Neural cell (in vitro differentiated cells): ENCODE data around the gene MRPL21. TPM values are rescaled to one million over a fixed set of nuclear protein-coding genes. Genes with fewer than 3 reads are reported as not detected.

Source experiments
- H2AFZ ChIP-seq: fragments of 200-600, 300-800 bp; sonication (generic), shearing (Covaris generic); 2 replicates; pipeline ENCODE4 v1.6.0; 2014; ENCODE audit warnings: low read depth, mild to moderate bottlenecking, antibody characterized with exemption, low read length, moderate library complexity
- H3F3A ChIP-seq: fragments of 200-600 bp; shearing (Covaris generic); 2 replicates; pipeline ENCODE4 v1.6.1; 2016; ENCODE audit warnings: mild to moderate bottlenecking, moderate library complexity, mixed read lengths, antibody characterized with exemption, low read length; ENCODE audit not compliant: insufficient read depth, poor library complexity, severe bottlenecking
- H3K27ac ChIP-seq: fragments of 200-600, 300-800 bp; sonication (generic), shearing (Covaris generic); 2 replicates; pipeline ENCODE4 v1.5.1; 2014; ENCODE audit warnings: mild to moderate bottlenecking, low read length, moderate library complexity
- H3K27me3 ChIP-seq: fragments of 300-800, 200-600 bp; sonication (generic), shearing (Covaris generic); 2 replicates; pipeline ENCODE4 v1.6.0; 2014; ENCODE audit warnings: mild to moderate bottlenecking, low read depth, low read length, moderate library complexity; ENCODE audit not compliant: insufficient read depth
- H3K36me3 ChIP-seq: fragments of 300-800, 200-600 bp; sonication (generic), shearing (Covaris generic); 2 replicates; pipeline ENCODE4 v1.5.1; 2014; ENCODE audit warnings: mild to moderate bottlenecking, antibody characterized with exemption, low read length, moderate library complexity; ENCODE audit not compliant: insufficient read depth
- H3K4me2 ChIP-seq: fragments of 300-800, 200-600 bp; sonication (generic), shearing (Covaris generic); 2 replicates; pipeline ENCODE4 v1.6.0; 2014; ENCODE audit warnings: mild to moderate bottlenecking, low read length
- H3K4me3 ChIP-seq: fragments of 300-800, 200-600 bp; sonication (generic), shearing (Covaris generic); 2 replicates; pipeline ENCODE4 v1.5.1; 2014; ENCODE audit warnings: mild to moderate bottlenecking, low read length, moderate library complexity
- H3K79me2 ChIP-seq: fragments of 200-600 bp; shearing (Covaris generic); replicated peaks from 2 replicates; pipeline ENCODE4 v1.6.0; 2014; ENCODE audit warnings: mild to moderate bottlenecking, low read length, moderate library complexity; ENCODE audit not compliant: insufficient read depth
- H3K9ac ChIP-seq: fragments of 300-800, 200-600 bp; sonication (generic), shearing (Covaris generic); 2 replicates; pipeline ENCODE4 v1.6.1; 2016; ENCODE audit warnings: mild to moderate bottlenecking, low read length, mixed read lengths
- H3K9me2 ChIP-seq: fragments of 200-600 bp; shearing (Covaris generic); 2 replicates; pipeline ENCODE4 v1.6.1; 2016; ENCODE audit warnings: mild to moderate bottlenecking, low read length, mixed read lengths; ENCODE audit not compliant: insufficient read depth
- H3K9me3 ChIP-seq: fragments of 200-600, 300-800 bp; sonication (generic), shearing (Covaris generic); 2 replicates; pipeline ENCODE4 v1.6.1; 2016; ENCODE audit warnings: mild to moderate bottlenecking, mixed run types, low read length, moderate library complexity, mixed read lengths
- H4K20me1 ChIP-seq: fragments of 200-600 bp; shearing (Covaris generic); 2 replicates; pipeline ENCODE4 v1.6.1; 2016; ENCODE audit warnings: mild to moderate bottlenecking, mixed run types; ENCODE audit not compliant: insufficient read depth
- CTCF ChIP-seq: fragments of 450-650 bp; IDR thresholded peaks from 2 replicates; pipeline ENCODE4 v1.5.1; 2014; ENCODE audit warnings: antibody characterized with exemption, mild to moderate bottlenecking, moderate library complexity; ENCODE audit not compliant: poor library complexity, severe bottlenecking
- EP300 ChIP-seq: fragments of 450-650 bp; conservative IDR thresholded peaks from 2 replicates; pipeline ENCODE4 v1.6.1; 2014; ENCODE audit warnings: antibody characterized with exemption, mild to moderate bottlenecking, moderate library complexity; ENCODE audit not compliant: poor library complexity, severe bottlenecking
- EZH2 ChIP-seq: fragments of 200-600, 300-800 bp; shearing (Covaris generic), sonication (generic); IDR thresholded peaks from 2 replicates; pipeline ENCODE4 v1.6.1; 2014; ENCODE audit warnings: antibody characterized with exemption, low read length, borderline replicate concordance, mild to moderate bottlenecking; ENCODE audit not compliant: insufficient read depth, poor library complexity, severe bottlenecking
- MXI1 ChIP-seq: fragments of 450-650 bp; conservative IDR thresholded peaks from 2 replicates; pipeline ENCODE4 v1.6.1; 2014; ENCODE audit warnings: antibody characterized with exemption, mild to moderate bottlenecking; ENCODE audit not compliant: poor library complexity, severe bottlenecking
- POLR2AphosphoS5 ChIP-seq: IDR thresholded peaks from 2 replicates; pipeline ENCODE4 v1.6.1; 2012
- RAD21 ChIP-seq: fragments of 450-650 bp; conservative IDR thresholded peaks from 2 replicates; pipeline ENCODE4 v1.6.1; 2014; ENCODE audit warnings: antibody characterized with exemption, mild to moderate bottlenecking, moderate library complexity
- SMC3 ChIP-seq: fragments of 450-650 bp; conservative IDR thresholded peaks from 2 replicates; pipeline ENCODE4 v1.6.1; 2014; ENCODE audit warnings: antibody characterized with exemption, mild to moderate bottlenecking, moderate library complexity; ENCODE audit not compliant: poor library complexity
- TAF1 ChIP-seq: IDR thresholded peaks from 2 replicates; pipeline ENCODE4 v1.6.1; 2012; ENCODE audit warnings: low read depth
- polyA plus RNA-seq: library from polyadenylated mRNA; depleted of rRNA; stranded (reverse); fragments of >200 nt; gene quantifications from 2 replicates; pipeline ENCODE4 v1.2.3, GENCODE V29; 2014
- TF ChIP-seq, protein P1 (sequence below): IDR thresholded peaks from 2 replicates; pipeline ENCODE4 v1.6.1; 2012; ENCODE audit warnings: borderline replicate concordance

MRPL21 gene
- polyA plus RNA-seq, 1 donor from 2014 or later: 139 TPM

GRCh38 chr11:68927280-68928135, 23.9 kb upstream of the MRPL21 start:
- TF ChIP-seq EP300 (no peak), EZH2 (no peak), CTCF (no peak), SMC3 (no peak), TAF1 (no peak), MXI1 (no peak), POLR2AphosphoS5 (no peak), RAD21 (no peak)
- TF ChIP-seq, protein P1, sequence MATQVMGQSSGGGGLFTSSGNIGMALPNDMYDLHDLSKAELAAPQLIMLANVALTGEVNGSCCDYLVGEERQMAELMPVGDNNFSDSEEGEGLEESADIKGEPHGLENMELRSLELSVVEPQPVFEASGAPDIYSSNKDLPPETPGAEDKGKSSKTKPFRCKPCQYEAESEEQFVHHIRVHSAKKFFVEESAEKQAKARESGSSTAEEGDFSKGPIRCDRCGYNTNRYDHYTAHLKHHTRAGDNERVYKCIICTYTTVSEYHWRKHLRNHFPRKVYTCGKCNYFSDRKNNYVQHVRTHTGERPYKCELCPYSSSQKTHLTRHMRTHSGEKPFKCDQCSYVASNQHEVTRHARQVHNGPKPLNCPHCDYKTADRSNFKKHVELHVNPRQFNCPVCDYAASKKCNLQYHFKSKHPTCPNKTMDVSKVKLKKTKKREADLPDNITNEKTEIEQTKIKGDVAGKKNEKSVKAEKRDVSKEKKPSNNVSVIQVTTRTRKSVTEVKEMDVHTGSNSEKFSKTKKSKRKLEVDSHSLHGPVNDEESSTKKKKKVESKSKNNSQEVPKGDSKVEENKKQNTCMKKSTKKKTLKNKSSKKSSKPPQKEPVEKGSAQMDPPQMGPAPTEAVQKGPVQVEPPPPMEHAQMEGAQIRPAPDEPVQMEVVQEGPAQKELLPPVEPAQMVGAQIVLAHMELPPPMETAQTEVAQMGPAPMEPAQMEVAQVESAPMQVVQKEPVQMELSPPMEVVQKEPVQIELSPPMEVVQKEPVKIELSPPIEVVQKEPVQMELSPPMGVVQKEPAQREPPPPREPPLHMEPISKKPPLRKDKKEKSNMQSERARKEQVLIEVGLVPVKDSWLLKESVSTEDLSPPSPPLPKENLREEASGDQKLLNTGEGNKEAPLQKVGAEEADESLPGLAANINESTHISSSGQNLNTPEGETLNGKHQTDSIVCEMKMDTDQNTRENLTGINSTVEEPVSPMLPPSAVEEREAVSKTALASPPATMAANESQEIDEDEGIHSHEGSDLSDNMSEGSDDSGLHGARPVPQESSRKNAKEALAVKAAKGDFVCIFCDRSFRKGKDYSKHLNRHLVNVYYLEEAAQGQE: no peak
- Histone ChIP-seq H2AFZ (no peak overlapping the region), H3K9me2 (no peaks in the 10 kb centered on the region), H3F3A (no peaks in the 10 kb centered on the region), H3K27ac (no peak overlapping the region), H4K20me1 (no peaks in the 10 kb centered on the region), H3K9me3 (no peaks in the 10 kb centered on the region), H3K27me3 (no peaks in the 10 kb centered on the region), H3K36me3 (peaks cover 8% of the 10 kb centered on the region), H3K4me2 (no peak overlapping the region), H3K9ac (no peak overlapping the region), H3K4me3 (no peak overlapping the region), H3K79me2 (no peaks in the 10 kb centered on the region)

DNA sequence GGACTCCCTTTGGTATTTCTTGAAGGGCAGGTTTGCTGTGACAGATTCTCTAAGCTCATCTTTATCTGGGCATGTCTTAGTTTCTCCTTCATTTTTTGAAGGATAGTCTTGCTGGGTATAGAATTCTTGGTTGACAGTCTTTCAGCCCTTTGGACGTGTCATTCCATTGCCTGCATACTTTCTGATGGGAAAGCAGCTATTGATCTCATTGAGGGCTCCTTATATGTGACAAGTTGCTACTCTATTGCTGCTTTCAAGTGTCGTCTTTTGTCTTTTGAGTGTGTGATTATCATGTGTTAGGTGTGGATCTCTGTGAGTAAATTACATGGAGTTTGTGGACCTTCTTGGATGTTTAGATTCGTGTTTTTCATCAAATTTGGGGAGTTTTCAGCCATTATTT, 22.0 kb upstream of the MRPL21 start:
- Histone ChIP-seq H3K4me2 (no peak overlapping the region), H3K9me2 (no peaks in the 10 kb centered on the region), H3K9ac (no peak overlapping the region), H3K4me3 (no peak overlapping the region), H4K20me1 (no peaks in the 10 kb centered on the region), H3K79me2 (no peaks in the 10 kb centered on the region), H2AFZ (no peak overlapping the region), H3K27ac (no peak overlapping the region), H3K27me3 (no peaks in the 10 kb centered on the region), H3K9me3 (no peaks in the 10 kb centered on the region), H3K36me3 (peaks cover 8% of the 10 kb centered on the region), H3F3A (no peaks in the 10 kb centered on the region)
- no peak for TF ChIP-seq MXI1
- TF ChIP-seq EP300: no peak
- no peak for TF ChIP-seq EZH2
- TF ChIP-seq, protein P1: no peak
- TF ChIP-seq CTCF: no peak
- no peak for TF ChIP-seq SMC3
- no peak for TF ChIP-seq RAD21
- TF ChIP-seq TAF1: no peak
- no peak for TF ChIP-seq POLR2AphosphoS5
